BLaER1 (cell line): ENCODE measurements around the gene ZNF319.

Experiments used
- H3K27ac ChIP-seq: shearing (Covaris generic); formaldehyde crosslinking; 2 replicates; pipeline ENCODE4 v1.8.1; 2022
- H3K27me3 ChIP-seq: shearing (Covaris generic); formaldehyde crosslinking; 2 replicates; pipeline ENCODE4 v1.8.1; 2022
- H3K36me3 ChIP-seq: shearing (Covaris generic); formaldehyde crosslinking; 2 replicates; pipeline ENCODE4 v1.8.1; 2022
- H3K4me1 ChIP-seq: shearing (Covaris generic); formaldehyde crosslinking; 2 replicates; pipeline ENCODE4 v1.8.1; 2022
- H3K4me2 ChIP-seq: shearing (Covaris generic); formaldehyde crosslinking; 2 replicates; pipeline ENCODE4 v1.8.1; 2022
- H3K4me3 ChIP-seq: shearing (Covaris generic); formaldehyde crosslinking; 2 replicates; pipeline ENCODE4 v1.8.1; 2022
- H3K9ac ChIP-seq: shearing (Covaris generic); formaldehyde crosslinking; 2 replicates; pipeline ENCODE4 v1.8.1; 2022
- H3K9me3 ChIP-seq: shearing (Covaris generic); formaldehyde crosslinking; 2 replicates; pipeline ENCODE4 v1.8.1; 2022
- H4K20me1 ChIP-seq: shearing (Covaris generic); formaldehyde crosslinking; 2 replicates; pipeline ENCODE4 v1.8.1; 2022
- Cebpa-rat ChIP-seq: shearing (Covaris generic); IDR thresholded peaks from 2 replicates; pipeline ENCODE4 v1.8.1; 2022

ZNF319 gene

DNA sequence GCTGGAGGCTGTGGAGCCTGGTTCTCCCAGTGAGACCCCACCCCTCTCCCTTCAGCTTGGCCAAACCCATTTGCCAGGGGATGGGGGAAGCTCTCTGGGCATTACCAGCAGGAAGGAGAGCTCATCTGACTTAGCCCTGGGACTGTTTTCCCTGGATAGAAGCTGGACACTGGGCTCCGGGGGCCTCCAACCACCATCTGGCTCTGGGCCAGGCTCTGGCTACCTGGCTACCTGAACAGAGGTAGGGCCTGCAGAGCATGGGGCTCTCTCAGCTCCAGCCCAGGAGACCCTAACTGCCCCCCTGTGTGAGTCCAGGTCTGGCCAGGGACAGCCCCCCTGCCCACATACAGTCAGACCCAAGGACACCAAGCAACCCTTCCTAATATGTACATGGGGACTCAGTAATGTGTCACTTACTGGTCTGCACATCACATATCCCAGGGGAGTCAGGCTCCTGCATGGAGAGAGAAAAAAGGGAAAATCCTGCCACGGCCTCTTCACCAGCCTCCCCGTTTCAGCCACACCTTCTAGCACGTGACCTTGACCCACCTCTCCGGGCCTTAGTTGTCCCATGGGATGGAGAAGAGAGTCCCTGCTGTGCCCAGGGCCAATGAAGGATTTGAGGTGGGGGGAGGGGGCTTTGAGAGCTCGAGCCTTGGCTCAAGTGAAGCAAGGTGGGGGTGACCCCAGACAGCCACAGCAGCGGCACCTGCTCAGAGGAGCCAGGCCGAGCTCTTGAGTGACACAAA, 43.4 kb downstream of the ZNF319 start:
- TF ChIP-seq Cebpa-rat, result no peak
- no peak overlapping the region for H3K4me2 ChIP-seq
- no peak overlapping the region for H3K9ac ChIP-seq
- H3K27ac ChIP-seq, result no peak overlapping the region
- no peak overlapping the region for H3K4me3 ChIP-seq
- H3K36me3 ChIP-seq, result no peaks in the 10 kb centered on the region
- H4K20me1 ChIP-seq, result no peaks in the 10 kb centered on the region
- H3K9me3 ChIP-seq, result no peaks in the 10 kb centered on the region
- no peaks in the 10 kb centered on the region for H3K27me3 ChIP-seq
- peaks cover 12% of the 10 kb centered on the region for H3K4me1 ChIP-seq

DNA sequence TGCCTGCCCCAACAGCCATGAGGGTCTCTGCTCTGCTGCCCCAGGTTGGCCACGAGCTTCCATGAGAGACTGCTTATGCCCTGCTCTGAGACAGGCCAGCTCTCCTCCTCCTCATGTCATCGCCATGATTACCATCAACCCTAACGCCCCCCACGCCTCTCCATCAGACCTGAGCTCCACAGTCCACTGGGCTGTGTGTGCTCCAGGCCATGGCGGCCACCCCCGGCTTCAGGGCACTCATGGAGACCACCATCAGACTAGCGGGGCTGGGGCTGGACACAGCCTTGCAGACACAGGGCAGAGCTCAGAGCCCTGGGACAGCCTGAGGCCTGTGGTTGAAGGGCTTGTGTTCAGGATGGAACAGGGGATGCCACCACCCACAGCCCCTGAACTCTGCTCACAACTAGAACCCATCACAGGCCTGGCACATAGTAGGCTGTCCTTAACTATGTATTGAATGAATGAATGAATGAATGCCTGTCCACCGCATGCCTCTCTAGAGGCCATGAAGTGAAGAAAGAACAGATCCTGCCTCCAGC, 44.1 kb downstream of the ZNF319 start:
- Histone ChIP-seq H3K4me2 (no peak overlapping the region), H3K9ac (no peak overlapping the region), H4K20me1 (no peaks in the 10 kb centered on the region), H3K36me3 (no peaks in the 10 kb centered on the region), H3K27ac (no peak overlapping the region), H3K27me3 (no peaks in the 10 kb centered on the region), H3K4me1 (peaks cover 12% of the 10 kb centered on the region), H3K9me3 (no peaks in the 10 kb centered on the region), H3K4me3 (no peak overlapping the region)
- no peak for TF ChIP-seq Cebpa-rat

DNA sequence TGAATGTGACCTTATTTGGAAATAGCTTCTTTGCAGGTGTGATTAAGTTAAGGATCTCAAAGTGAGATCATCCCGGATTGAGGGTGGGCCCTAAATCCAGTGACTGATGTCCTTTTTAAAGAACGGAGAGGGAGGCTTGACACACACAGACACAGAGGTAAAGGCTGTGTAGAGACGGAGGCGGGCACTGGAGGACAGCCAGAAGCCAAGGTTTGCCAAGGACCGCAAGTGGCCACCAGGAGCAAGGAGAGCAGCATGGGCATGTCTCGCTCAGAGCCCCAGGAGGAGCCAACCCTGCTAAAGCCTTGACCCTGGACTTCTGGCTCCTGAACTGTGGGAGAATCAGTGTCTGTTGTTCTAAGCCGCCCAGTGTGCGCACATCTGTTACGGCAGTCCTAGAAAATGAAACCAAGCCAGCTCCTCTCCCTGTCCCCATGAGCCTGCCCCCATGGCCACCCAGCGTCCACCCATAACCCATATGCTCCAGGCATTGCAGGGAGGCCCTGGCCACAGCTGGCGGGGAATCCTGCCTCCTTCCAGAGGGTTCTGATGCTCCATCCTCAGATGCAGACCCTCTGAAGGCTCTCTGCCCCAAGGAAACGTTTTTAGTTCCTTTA, 44.8 kb downstream of the ZNF319 start:
- peaks cover 12% of the 10 kb centered on the region for H3K4me1 ChIP-seq
- H3K27me3 ChIP-seq, result no peaks in the 10 kb centered on the region
- no peaks in the 10 kb centered on the region for H4K20me1 ChIP-seq
- no peak overlapping the region for H3K4me3 ChIP-seq
- no peak overlapping the region for H3K9ac ChIP-seq
- no peaks in the 10 kb centered on the region for H3K36me3 ChIP-seq
- no peaks in the 10 kb centered on the region for H3K9me3 ChIP-seq
- TF ChIP-seq Cebpa-rat, result no peak
- H3K27ac ChIP-seq, result no peak overlapping the region
- H3K4me2 ChIP-seq, result no peak overlapping the region

DNA sequence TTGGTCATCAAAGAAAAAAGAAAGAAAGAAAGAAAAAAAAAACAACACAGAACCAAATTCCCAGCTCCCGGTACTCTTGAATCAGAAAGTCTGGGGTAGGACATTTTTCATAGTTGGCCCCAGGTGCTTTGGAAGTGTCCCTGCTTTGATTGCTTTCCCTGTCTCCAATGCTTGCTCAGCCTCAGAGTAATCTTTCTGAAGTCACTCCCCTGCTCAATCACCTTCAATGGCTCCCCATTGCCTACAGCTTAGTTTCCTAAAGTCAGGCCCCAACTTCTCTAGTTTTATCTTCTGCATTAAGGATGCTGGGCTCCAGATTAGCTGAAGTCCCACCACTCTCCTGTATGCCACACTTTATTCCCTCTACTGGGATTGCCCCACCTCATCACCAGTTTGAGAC, 46.6 kb downstream of the ZNF319 start:
- H3K4me1 ChIP-seq, result peaks cover 5% of the 10 kb centered on the region; the same call in 1 of the 2 replicates
- no peaks in the 10 kb centered on the region for H3K9me3 ChIP-seq
- TF ChIP-seq Cebpa-rat, result no peak

DNA sequence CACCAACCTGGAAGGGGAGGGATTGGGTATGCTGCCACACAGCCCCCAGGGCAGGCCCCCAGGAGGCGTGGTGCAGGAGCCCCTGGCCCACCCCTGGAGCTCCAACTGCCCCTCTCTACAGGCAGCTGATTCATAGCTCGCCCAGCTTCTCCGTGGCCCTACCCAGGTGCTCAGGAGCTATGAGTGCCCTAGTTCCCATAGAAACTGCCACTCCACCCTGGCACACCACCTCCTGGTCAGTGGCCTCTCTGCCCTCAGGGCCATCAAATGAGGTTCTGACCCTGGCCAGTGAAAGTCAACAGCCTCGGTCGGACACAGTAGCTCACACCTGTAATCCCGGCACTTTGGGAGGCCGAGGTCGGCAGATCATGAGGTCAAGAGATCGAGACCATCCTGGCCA, 47.6 kb downstream of the ZNF319 start:
- H3K9me3 ChIP-seq, result no peaks in the 10 kb centered on the region
- H3K27ac ChIP-seq, result no peak overlapping the region
- H4K20me1 ChIP-seq, result no peaks in the 10 kb centered on the region
- H3K4me1 ChIP-seq, result peaks cover 2% of the 10 kb centered on the region; the same call in 1 of the 2 replicates
- no peak overlapping the region for H3K4me2 ChIP-seq
- no peaks in the 10 kb centered on the region for H3K27me3 ChIP-seq
- TF ChIP-seq Cebpa-rat, result no peak
- no peak overlapping the region for H3K4me3 ChIP-seq
- H3K36me3 ChIP-seq, result no peaks in the 10 kb centered on the region
- H3K9ac ChIP-seq, result no peak overlapping the region

More for the DNA sequence above, 46.6 kb downstream of the ZNF319 start:
- no peak overlapping the region for H3K9ac ChIP-seq
- H3K4me3 ChIP-seq, result no peak overlapping the region
- H3K27ac ChIP-seq, result no peak overlapping the region
- H4K20me1 ChIP-seq, result no peaks in the 10 kb centered on the region
- no peaks in the 10 kb centered on the region for H3K36me3 ChIP-seq
- H3K27me3 ChIP-seq, result no peaks in the 10 kb centered on the region
- no peak overlapping the region for H3K4me2 ChIP-seq

DNA sequence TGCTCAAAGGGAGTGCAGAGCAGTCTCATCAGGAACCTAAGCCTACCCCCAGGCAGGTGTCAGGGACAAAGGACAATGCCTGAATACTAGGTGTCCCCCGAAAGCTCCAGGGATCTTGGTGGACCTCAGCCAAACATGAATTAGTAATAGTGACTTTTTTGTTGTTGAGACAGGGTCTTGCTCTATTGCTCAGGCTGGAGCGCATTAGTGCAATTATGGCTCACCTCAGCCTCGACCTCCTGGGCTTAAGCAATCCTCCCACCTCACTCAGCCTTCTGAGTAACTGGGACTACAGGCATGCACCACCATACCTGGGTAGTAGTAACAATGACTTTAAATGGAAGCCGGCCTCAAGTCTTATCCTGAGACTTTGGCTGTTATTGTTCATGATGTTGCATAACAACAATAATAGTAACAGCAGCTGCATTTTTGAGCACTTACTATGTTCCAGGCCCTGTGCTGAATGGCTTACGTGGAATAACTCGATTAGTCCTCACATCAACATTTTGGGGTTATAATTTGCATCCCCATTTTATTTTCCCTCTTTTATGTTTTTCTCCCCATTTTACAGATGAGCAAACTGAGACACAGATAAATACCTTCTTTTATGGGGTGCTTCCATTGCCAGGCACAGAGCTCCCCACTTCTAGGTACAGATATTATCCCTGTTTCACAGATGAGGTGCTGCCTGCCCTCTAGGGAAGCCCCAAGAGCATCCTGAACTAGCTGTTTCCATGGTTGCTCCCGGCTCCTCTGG, 49.1 kb downstream of the ZNF319 start:
- no peaks in the 10 kb centered on the region for H4K20me1 ChIP-seq
- H3K4me3 ChIP-seq, result no peak overlapping the region
- no peaks in the 10 kb centered on the region for H3K36me3 ChIP-seq
- H3K27ac ChIP-seq, result no peak overlapping the region
- no peak for TF ChIP-seq Cebpa-rat
- H3K9ac ChIP-seq, result no peak overlapping the region
- no peaks in the 10 kb centered on the region for H3K9me3 ChIP-seq
- H3K27me3 ChIP-seq, result no peaks in the 10 kb centered on the region
- H3K4me1 ChIP-seq, result no peaks in the 10 kb centered on the region
- no peak overlapping the region for H3K4me2 ChIP-seq

DNA sequence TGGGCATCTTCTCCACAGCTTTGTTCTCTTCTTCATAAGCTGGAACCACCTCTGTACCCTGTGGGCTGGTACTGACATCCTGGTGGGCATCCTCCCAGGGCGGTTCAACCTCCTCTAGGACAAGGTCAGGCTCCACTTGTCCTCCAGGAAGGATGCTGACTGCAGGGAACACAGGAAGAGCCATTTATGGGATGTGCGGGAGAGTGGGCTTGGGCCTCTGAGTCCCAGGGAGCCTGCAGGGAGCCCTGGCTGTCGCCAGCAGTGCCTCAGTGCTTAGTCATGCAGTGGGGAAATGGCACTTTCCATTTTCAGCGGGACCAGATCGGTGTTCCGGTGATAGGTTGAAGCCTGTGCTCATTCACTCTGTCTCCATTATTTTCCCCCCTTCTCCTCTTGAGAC, 50.1 kb downstream of the ZNF319 start:
- H3K4me3 ChIP-seq, result no peak overlapping the region
- no peak for TF ChIP-seq Cebpa-rat
- H4K20me1 ChIP-seq, result no peaks in the 10 kb centered on the region
- H3K27me3 ChIP-seq, result no peaks in the 10 kb centered on the region
- no peak overlapping the region for H3K4me2 ChIP-seq
- no peaks in the 10 kb centered on the region for H3K4me1 ChIP-seq
- H3K9ac ChIP-seq, result no peak overlapping the region
- H3K36me3 ChIP-seq, result no peaks in the 10 kb centered on the region
- H3K27ac ChIP-seq, result no peak overlapping the region
- H3K9me3 ChIP-seq, result no peaks in the 10 kb centered on the region

DNA sequence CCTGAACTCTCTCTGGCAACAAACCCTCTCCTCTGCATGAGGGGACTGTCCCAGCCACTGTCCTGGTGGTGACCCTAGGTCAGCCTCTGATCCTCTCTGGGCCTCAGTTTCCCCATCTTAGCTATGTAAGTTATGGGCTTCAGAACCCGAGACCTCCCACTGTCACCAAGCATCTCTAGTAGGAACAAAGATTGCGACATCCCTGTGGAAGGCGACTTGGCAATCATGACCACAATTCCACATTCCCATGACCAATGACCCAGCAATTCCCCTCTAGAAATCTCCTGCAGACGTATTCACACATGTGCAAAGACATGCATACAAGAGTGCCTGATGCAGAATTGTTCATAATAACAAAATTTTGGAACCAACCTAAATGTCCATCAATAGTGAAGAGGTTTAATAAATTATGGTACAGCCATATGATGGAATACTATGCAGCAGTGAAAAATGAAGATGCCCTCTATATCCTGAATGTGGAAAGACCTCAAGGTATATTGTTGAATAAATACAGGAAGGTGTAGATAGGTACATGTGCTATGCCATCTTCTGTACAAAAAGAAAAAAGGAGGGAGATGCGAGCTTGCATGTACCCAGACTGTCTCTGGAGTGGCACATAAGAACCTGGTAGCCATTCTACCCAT, 50.8 kb downstream of the ZNF319 start:
- Histone ChIP-seq H3K9me3 (no peaks in the 10 kb centered on the region), H4K20me1 (no peaks in the 10 kb centered on the region), H3K9ac (no peak overlapping the region), H3K4me3 (no peak overlapping the region), H3K4me1 (no peaks in the 10 kb centered on the region), H3K4me2 (no peak overlapping the region), H3K36me3 (no peaks in the 10 kb centered on the region), H3K27me3 (no peaks in the 10 kb centered on the region), H3K27ac (no peak overlapping the region)
- TF ChIP-seq Cebpa-rat, result 0 out of 2 replicates have a peak, but pooled peaks have one; percentile 58

DNA sequence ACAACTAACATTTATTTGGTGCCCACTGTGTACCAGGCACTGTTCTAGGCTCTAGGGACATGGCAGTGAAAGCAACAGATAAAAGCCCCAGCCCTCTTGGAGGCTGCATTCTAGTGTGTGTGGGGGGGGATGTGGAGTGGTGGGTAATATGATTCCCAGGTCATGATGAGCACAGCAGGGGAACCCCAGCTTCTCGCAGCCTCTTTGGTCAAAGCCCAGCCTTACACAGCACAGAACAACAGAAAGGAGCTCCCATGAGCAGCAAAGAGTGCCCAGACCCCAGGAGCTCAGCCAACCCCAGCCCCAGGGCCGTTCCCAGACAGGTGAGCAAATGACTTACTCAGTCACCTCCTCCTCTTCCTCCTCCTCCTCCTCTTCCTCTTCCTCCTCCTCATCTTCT, 51.5 kb downstream of the ZNF319 start:
- Histone ChIP-seq H3K4me2 (no peak overlapping the region), H3K9me3 (no peaks in the 10 kb centered on the region), H4K20me1 (no peaks in the 10 kb centered on the region), H3K4me1 (no peaks in the 10 kb centered on the region), H3K36me3 (no peaks in the 10 kb centered on the region), H3K27me3 (no peaks in the 10 kb centered on the region), H3K9ac (no peak overlapping the region), H3K4me3 (no peak overlapping the region), H3K27ac (no peak overlapping the region)
- no peak for TF ChIP-seq Cebpa-rat
